HG02588 (cell line): ENCODE measurements around the gene ART3.

ENCODE experiments used
- ATAC-seq: cut with Tn5 transposase; IDR thresholded peaks from one replicate; pipeline ENCODE4 v1.9.1; 2021; ENCODE audit warnings: mild to moderate bottlenecking, moderate library complexity; ENCODE audit not compliant: unreplicated experiment

Gene ART3

DNA sequence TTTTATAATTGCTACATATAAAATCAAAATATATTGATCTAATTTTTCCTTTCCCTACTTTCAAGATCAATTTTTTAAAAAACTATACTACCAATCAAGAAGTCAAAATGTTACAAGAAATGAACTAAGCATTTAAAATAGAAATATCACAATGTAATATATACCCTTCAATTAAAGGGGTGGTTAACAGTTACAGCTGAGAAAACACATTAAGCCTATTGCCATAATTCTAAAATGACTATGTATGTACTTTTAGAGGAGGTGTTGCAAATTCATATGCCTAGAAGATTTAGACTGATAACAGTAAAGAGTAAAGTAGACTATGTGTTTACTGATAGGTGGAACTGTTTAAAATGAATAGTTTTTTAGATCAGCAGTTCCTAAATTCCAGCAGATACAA, 70.0 kb downstream of the ART3 start:
- no peak for ATAC-seq

DNA sequence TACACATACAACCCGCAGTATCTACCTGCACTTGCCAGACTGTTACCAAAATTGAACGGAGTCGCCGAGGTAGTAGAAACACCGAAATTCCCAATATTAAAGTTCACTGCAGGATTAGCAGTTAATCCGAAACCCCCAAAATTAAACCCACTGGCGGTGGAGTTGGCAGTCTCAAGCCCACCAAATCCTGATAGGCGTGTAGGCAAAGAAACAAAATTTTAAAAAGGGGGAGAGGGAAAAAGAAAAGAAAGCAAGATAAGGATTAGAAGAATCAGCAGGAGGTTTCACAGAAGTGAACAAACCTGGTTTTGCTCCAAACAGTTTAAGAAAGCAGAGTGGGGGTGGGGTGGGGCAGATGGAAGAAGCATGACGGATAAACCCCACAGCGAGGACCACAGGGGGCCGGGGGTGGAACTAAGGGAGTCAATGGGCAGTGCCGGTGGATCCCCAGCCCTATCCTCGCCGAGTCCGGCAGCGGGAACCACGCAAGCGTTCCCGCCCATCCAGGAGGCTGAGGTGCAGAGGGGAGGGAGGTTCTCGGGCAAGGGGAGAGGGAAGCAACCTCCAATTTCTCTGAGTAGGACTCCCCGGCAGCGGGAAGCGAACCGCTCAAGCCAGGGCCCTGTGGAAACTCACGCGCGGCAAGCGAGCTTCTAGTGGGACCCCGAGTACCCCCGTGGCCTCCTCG, 73.1 kb downstream of the ART3 start:
- peak; percentile 27 for ATAC-seq

- peak; percentile 99 for ATAC-seq
These were observed 73.8 kb downstream of the ART3 start, which contains the start of gene NUP54 for GRCh38 chr4:76148142-76148865. Gene NUP54 (minus strand): TSS chr4:76148397. CDS start chr4:76148374, 23 bp downstream.

- ATAC-seq = no peak
These were observed 78.8 kb downstream of the ART3 start for GRCh38 chr4:76153356-76153755.

GRCh38 chr4:76155979-76156378, 81.5 kb downstream of the ART3 start:
- no peak for ATAC-seq

DNA sequence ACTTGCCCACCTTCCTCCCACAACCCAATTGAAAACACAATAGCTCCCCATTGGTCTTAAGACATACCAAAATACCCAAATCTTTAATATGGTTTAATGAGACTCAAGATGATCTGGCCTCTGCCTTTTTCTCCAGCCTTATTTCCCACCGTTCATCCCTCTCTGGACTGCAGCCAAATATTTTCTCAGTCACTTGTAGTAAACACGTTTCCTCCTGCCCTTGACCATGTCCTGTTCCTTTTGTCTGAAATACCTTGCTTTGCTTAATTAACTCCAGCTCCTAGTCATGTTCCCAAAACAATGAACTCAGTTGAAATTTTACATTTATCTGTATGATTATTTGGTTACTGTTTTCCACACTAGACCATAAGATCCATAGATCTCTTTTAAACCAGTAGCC, 82.1 kb downstream of the ART3 start:
- ATAC-seq = no peak

- ATAC-seq = no peak
These were observed 85.8 kb downstream of the ART3 start for GRCh38 chr4:76160355-76160754.
